Measurements from ENCODE around the gene CNGA1. TPM values are rescaled to one million over a fixed set of nuclear protein-coding genes. Genes with fewer than 3 reads are reported as not detected.
"Not testable (repeated sequence)": the region's sequence is repeated elsewhere in the genome, so short reads cannot be mapped to it uniquely, and the experiment has no call there.

The CNGA1 gene
- polyA plus RNA-seq, 3 donors: 2.9 to 3.7 (median 3.6) TPM

DNA sequence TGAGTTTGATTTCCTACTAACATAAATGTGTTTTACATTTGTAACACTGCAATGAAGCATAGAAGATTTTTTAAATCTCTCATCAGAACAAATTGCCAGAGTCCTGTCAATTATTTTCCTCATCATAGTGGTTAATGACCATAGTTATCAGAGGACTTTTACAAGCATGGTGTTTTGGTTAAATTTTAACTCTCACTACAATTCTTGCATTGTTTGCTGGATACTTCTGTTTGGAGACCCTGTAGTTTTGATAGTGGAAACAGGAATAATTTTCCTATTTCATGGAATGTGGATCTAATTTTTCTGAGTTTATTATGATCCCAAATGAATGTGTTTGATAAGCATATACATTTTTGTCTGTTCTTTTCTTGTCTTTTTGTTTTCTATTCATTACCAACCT, 16.9 kb upstream of the CNGA1 start:
- DNase-seq (ENCODE audit: extremely low read depth in 1 of 11, low read depth in 9 of 11, low spot score in 4 of 11): no peak

GRCh38 chr4:48032721-48033120, 16.2 kb upstream of the CNGA1 start:
- DNase-seq (ENCODE audit: extremely low read depth in 1 of 11, low read depth in 9 of 11, low spot score in 4 of 11): no peak

DNA sequence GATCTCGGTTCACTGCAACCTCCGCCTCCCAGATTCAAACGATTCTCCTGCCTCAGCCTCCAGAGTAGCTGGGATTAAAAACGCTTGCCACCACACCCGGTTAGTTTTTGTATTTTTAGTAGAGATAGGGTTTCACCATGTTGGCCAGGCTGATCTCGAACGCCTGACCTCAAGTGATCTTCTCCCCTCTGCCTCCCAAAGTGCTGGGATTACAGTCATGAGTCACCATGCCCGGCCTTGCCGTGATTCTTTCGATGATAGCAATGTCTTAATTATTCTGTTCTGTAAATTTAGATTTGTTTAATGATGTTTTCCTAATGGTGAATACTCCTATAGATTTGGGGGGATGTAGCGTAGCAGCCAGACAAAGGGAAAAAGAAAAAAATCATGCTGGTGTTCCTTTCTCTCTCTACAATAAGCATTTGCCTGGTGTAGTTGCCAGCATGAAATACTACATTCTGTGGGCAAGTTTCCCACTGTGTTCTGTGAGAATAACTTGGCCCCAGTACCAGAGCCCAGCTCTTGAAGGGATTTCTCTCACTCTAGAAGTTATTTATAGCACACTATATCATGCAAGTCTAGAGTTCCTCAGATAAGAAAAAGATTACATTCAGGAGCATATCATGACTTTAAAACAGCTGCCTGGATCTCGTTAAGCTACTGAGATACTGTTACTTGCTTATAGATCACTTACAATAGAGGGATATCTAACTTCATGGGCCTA, 15.5 kb upstream of the CNGA1 start:
- no peak for DNase-seq (ENCODE audit: extremely low read depth in 1 of 11, low read depth in 9 of 11, low spot score in 4 of 11)

DNA sequence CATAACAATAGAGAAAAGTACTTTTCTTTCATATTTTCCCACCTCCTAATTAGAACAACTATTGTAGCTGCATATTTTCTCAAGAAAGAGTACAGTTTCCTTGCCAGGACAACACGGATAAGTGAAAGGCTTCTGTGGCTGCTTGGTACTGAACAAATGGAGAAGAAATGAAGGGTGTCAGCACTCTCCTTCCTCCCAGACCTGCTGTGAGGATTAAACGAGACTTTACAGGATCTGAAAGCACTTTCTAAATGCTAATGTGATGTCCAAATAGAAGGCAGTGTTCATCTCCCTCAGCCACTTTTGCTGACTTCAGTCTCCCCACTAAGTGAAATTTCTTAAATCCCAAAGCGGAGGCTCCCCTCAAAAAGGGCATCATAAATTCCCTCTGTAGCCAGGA, 14.0 kb upstream of the CNGA1 start:
- DNase-seq (ENCODE audit: extremely low read depth in 1 of 11, low read depth in 9 of 11, low spot score in 4 of 11): no peak

- no peak for DNase-seq (ENCODE audit: extremely low read depth in 1 of 11, low read depth in 9 of 11, low spot score in 4 of 11)
These were observed 12.2 kb upstream of the CNGA1 start for GRCh38 chr4:48028696-48029095.

DNA sequence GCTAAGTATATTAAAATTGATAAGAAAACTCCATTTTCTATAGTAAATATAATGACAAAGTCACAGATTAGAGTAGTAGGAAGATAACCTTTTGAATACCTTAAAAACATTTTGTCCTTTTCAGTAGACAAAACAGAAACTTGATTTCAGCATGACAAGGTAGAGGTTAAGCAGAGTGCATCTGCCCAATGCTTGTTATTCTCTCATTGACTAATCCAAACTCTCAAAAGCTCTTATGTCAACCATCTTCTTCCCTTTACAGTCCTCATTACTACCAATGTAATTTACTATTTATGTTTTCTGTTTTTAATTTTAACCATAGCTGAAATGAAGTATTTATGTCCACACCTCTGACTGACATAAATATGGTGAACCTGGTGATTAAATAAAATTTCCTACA, 11.2 kb upstream of the CNGA1 start:
- DNase-seq (ENCODE audit: extremely low read depth in 1 of 11, low read depth in 9 of 11, low spot score in 4 of 11): no peak

GRCh38 chr4:48025005-48025404, 8.5 kb upstream of the CNGA1 start:
- no peak for DNase-seq (ENCODE audit: extremely low read depth in 1 of 11, low read depth in 9 of 11, low spot score in 4 of 11)

DNA sequence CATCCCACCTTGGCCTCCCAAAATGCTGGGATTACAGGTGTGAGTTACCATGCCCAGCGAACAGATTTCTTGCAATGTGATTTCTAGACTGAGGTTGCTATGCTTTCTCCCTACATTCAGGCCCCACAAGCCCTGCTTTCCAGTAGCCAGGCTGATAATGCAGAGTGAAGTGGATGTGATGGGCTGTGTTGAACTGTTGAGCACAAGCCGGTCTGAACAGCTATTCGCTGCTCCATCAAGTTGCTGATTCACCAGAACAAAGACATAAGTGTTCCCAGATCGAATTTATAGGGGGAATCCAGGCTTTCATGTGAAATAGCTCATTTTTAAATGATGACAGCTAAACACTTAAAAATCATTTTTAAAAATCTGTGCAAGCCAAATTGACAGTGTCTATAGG, 8.0 kb upstream of the CNGA1 start:
- DNase-seq (ENCODE audit: extremely low read depth in 1 of 11, low read depth in 9 of 11, low spot score in 4 of 11): no peak

GRCh38 chr4:48022192-48022799, 5.8 kb upstream of the CNGA1 start:
- DNase-seq (ENCODE audit: extremely low read depth in 1 of 11, low read depth in 9 of 11, low spot score in 4 of 11): no peak

GRCh38 chr4:48021100-48021499, 4.6 kb upstream of the CNGA1 start:
- DNase-seq (ENCODE audit: extremely low read depth in 1 of 11, low read depth in 9 of 11, low spot score in 4 of 11): no peak

- no peak for DNase-seq (ENCODE audit: extremely low read depth in 1 of 11, low read depth in 9 of 11, low spot score in 4 of 11)
These were observed 1.6 kb upstream of the CNGA1 start for GRCh38 chr4:48018112-48018511.

GRCh38 chr4:48017108-48017571, 659 bp upstream of the CNGA1 start:
- peak in 7 of 11 donors; percentile 20 to 54 (median 33) for DNase-seq (ENCODE audit: extremely low read depth in 1 of 11, low read depth in 9 of 11, low spot score in 4 of 11)

GRCh38 chr4:48015678-48016077, 803 bp downstream of the CNGA1 start:
- no peak for DNase-seq (ENCODE audit: extremely low read depth in 1 of 11, low read depth in 9 of 11, low spot score in 4 of 11)

- DNase-seq (ENCODE audit: extremely low read depth in 1 of 11, low read depth in 9 of 11, low spot score in 4 of 11): no peak
These were observed 1.3 kb downstream of the CNGA1 start for GRCh38 chr4:48015216-48015615.

- no peak for DNase-seq (ENCODE audit: extremely low read depth in 1 of 11, low read depth in 9 of 11, low spot score in 4 of 11)
These were observed 3.7 kb downstream of the CNGA1 start for GRCh38 chr4:48012824-48013223.

DNA sequence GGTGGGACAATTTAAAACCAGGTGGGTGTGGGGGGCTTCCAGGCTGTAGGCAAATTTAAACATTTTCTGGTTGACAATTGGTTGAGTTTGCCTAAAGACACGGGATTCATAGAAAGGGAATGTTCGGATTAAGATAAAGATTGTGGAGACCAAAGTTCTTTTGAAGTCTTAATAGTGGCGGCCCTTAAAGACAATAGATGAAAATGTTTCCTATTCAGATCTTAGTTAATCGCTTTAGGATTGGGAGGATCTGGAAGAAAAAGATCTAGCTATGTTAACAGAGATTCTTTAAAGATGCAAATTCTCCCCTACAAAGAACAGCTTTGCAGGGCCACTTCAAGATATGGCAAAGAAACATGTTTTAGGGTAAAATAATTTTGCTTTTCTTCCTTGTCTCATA, 4.8 kb downstream of the CNGA1 start:
- no peak for DNase-seq (ENCODE audit: extremely low read depth in 1 of 11, low read depth in 9 of 11, low spot score in 4 of 11)

DNA sequence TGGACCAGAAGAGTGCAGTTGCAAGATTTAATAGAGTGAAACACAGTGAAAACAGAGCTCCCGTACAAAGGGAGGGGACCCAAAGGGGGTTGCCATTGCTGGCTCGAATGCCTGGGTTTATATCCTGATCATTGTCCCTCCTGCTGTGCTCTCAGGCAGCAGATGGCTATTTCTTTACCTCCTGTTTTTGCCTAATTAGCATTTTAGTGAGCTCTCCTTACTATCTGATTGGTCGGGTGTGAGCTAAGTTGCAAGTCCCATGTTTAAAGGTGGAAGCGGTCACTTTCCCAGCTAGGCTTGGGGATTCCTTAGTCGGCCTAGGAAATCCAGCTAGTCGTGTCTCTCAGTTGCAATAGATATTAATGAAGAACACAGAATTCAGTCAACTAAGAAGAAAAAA, 5.6 kb downstream of the CNGA1 start:
- DNase-seq (ENCODE audit: extremely low read depth in 1 of 11, low read depth in 9 of 11, low spot score in 4 of 11): not testable (repeated sequence)

- no peak for DNase-seq (ENCODE audit: extremely low read depth in 1 of 11, low read depth in 9 of 11, low spot score in 4 of 11)
These were observed 8.4 kb downstream of the CNGA1 start for GRCh38 chr4:48008021-48008596.

DNA sequence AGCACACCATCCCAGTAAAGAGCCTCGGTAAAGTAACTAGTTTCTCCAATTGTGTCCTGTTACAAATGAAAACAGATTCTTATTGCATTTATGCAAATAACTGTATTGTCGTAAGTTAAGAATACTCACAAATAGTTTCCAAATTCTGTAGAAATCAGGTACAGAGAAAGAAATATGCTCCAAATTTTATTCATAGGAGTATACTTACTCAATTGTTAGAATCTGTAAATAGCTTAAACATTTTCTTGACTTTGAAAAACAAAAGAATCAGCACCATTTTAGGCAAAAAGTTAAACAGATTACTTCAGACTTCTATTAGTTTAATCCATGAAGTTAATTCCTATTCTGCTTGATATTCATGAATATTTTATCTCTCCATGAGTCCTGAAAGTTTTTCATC, 10.7 kb downstream of the CNGA1 start:
- no peak for DNase-seq (ENCODE audit: extremely low read depth in 1 of 11, low read depth in 9 of 11, low spot score in 4 of 11)

DNA sequence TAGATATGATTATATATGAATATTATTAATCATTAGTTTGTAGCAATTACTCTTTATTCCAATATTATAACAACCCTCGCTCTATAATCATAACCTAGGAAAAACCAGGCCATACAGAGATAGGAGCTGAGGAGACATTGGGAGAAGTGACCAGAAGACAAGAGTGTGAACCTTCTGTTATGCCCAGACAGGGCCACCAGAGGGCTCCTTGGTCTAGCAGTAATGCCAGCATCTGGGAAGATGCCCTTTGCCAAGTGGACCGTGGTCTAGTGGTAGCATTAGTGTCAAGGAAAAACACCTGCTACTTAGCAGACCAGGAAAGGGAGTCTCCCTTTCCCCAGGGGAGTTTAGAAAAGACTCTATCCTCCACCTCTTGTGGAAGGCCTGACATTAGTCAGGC, 12.9 kb downstream of the CNGA1 start:
- DNase-seq (ENCODE audit: extremely low read depth in 1 of 11, low read depth in 9 of 11, low spot score in 4 of 11): not testable (repeated sequence)

DNA sequence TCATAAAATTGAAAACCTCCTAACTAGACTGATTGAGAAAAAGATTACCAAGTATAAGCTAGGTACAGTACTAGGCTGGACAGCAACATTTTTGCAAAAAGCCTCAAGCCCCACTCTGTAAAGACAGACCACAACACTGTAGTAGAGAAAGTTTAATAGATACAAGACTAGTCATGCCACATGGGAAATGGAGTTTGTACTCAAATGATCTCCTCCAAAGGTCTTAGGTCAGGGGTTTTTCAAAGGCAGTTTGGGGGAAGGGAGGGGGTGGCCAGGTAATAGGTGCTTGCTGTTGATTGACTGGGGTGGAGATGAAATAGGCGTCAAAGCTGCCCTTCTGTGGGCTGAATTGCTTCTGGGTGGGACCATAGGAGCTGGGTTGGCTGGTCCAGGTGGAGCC, 14.2 kb downstream of the CNGA1 start:
- no peak for DNase-seq (ENCODE audit: extremely low read depth in 1 of 11, low read depth in 9 of 11, low spot score in 4 of 11)

Data from renal cortex interstitium (tissue), 11 donors.